Fibroblast of skin of left quadriceps (primary cell): Measurements from ENCODE around the gene EIF4E2.
A peak's percentile ranks its signal among the peaks of the same experiment; 100 is the strongest.

Experiments
- DNase-seq, 2 experiments: peaks; one replicate each; pipeline ENCODE4 v3.0.0-alpha.2; 2013; ENCODE audit warnings: low read depth in 2 of 2

EIF4E2 gene

DNA sequence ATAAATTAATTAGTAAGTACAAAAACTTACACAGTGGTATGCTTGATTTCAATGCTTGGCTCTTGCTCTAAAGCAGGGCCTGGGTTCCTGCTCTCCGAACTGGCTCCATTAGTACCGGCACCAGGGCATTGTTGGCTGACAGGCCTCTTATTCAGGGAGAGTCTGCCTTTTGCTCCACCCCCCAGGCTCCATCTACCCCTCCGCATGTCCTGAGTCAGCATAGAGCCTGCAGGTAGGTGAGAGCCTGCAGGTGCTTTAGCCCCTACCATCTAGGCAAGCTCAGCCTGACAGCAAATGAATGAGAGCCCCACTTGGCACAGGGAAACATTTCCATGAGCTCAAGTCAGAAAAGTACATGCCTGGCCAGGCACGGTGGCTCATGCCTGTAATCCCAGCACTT, 47.8 kb downstream of the EIF4E2 start:
- no peak for DNase-seq

DNA sequence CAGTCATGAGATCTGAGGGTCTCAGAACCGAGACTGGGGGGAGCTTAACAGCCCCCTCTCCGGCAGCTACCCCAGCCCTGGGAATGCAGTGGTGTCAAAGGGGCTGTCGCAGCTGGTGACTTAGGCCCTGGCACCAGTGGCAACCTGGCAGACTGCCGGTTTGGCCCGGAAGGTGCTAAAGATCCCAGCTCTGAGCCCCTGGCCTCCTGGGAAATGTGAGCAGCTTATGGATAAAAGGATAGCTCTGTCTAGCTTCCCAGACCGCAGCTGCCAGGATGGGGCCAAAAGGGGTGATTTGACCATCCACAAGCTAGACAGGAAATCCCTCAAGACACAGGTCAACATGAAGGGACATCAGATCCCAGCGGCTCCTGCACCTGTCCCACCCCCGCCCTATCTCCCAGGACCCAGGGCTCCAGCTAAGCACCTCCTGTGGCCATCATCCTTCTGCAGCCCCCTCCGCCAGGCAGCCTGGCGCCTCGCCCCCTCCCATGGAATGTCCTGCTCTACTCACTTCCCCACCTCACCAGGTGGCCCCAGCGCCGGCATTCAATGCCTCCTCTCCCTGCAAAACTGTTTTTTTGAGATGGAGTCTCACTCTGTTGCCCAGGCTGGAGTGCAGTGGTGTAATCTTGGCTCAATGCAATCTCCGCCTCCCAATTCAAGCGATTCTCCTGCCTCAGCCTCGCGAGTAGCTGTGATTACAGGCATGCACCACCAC, 49.7 kb downstream of the EIF4E2 start:
- DNase-seq, result no peak

DNA sequence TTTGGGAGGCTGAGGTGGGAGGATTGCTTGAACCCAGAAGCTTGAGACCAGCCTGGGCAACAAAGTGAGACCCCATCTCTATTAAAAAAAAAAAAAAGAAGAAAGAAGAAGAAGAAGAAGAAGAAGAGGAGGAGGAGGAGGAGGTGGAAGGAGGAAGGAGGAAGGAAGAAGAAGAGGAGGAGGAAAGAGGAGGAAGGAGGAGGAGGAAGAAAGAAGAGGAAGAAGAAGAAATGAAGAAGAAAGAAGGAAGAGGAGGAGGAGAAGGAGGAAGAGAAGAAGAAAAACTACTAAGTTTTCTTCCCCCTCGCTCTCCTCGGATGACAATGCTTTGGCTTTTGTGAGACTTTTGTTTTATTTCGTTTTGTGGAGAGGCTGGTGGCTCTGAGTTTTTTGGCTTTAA, 52.8 kb downstream of the EIF4E2 start:
- no peak for DNase-seq

DNA sequence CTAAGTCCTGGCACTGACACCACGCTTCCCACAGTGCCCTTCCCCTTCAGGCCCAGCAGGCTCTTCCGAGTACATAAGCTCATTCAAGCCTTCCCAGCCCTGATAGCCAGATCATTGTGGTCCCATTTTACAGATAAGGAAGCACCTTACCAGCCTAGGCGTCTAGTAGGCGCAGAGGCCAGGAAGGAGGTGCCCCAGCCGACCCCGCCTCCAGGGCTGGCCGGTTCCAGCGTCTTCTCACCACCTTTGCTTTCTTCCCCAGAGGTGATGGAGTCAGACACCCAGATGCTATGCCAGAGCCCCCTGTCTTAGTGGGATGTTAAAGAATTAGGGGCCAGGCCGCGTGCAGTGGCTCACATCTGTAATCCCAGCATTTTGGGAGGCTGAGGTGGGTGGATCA, 54.0 kb downstream of the EIF4E2 start:
- no peak for DNase-seq

DNA sequence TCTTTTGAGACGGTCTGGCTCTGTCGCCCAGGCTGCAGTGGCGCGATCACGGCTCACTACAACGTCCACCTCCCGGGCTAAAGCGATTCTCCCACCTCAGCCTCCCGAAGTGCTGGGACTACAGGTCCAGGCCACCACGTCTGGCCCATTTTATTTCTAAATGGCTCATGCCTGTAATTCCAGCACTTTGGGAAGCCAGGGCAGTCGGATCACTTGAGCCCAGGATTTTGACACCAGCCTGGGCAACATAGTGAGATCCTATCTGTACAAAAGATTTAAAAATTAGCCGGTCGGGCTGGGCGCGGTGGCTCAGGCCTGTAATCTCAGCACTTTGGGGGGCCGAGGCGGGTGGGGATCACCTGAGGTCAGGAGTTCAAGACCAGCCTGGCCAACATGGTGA, 56.5 kb downstream of the EIF4E2 start:
- DNase-seq, result no peak

- DNase-seq, result no peak
These were observed 59.1 kb downstream of the EIF4E2 start for GRCh38 chr2:232609607-232610006.

- no peak for DNase-seq
These were observed 59.6 kb downstream of the EIF4E2 start for GRCh38 chr2:232610081-232610480.

DNA sequence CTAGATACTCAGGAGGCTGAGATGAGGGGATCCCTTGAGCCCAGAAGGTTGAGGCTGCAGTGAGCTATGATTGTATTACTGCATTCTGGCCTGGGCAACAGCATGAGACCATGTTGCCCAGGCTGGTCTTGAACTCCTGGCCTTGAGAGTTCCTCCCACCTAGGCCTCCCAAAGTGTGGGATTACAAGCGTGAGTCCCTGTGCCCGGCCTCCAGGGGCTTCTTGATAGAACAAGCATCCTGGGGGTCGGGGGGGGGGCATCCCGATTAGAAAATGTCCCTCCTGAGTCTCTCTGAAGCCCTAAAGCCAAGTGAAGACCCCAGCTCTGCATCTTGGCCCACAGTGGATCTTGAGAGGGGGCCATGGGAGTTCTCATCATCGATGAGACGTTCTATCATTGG, 60.6 kb downstream of the EIF4E2 start:
- no peak for DNase-seq

DNA sequence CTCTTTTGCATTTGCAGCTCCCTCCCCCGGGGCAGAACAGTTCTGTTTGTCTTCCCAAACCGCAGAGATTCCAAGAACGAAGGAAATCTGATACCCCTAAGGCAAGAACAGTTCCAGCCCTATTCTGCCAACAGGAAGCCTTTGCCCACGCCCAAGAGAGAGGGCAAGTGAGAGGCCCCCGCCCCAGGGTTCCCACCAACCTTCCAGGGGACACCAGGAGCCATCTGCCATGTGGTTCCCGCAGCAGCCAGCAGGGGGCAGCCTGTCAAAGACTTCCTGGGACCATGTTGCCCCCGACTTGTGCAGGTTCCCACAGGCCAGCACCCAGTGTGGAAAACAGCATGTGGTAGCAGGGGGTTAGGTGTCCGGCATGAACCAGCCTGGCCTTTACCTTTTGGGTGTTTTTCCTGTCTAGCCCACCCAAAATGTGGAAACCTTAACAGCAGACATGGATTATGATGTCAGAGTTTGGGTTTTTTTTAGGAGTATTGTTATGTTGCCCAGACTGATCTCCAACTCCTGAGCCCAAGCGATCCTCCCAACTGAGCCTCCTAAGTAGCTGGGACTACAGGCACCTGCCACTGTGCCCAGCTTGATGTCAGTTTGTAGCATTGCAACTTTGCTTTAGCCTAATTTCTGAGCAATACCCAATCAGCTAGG, 61.2 kb downstream of the EIF4E2 start:
- peak; percentile 12 to 21 for DNase-seq

GRCh38 chr2:232613538-232614134, 63.1 kb downstream of the EIF4E2 start:
- DNase-seq, result no peak

- no peak for DNase-seq
These were observed 64.8 kb downstream of the EIF4E2 start for GRCh38 chr2:232615339-232615738.
